Stimulated activated naive B cell treated with anti-CD40 and anti-IgM and Interleukin-4, amounts not matched to agents 10 μg/mL and 1 μg/mL and 100 μg/mL, for 72 hours (primary cell): ENCODE data around the gene RNASEH1.

Experiments used
- ATAC-seq, 2 donors: fragments of 150-1000 bp; cut with Tn5 transposase; replicated peaks; 2 replicates each; pipeline ENCODE4 v1.10.0; 2021; ENCODE audit warnings: moderate library complexity in 1 of 2
- DNase-seq: peaks from one replicate; pipeline ENCODE4 v3.0.0; 2021
- H3K27ac Mint-ChIP-seq: one replicate; pipeline ENCODE4 v1.8.0; 2022; ENCODE audit warnings: mild to moderate bottlenecking, mixed read lengths
- H3K27me3 Mint-ChIP-seq, 2 donors: one replicate each; pipeline ENCODE4 v1.8.0; 2022; ENCODE audit warnings: mixed read lengths in 2 of 2
- H3K36me3 Mint-ChIP-seq, 2 donors: one replicate each; pipeline ENCODE4 v1.8.0; 2022; ENCODE audit warnings: mixed read lengths in 2 of 2, mild to moderate bottlenecking in 1 of 2
- H3K4me1 Mint-ChIP-seq, 2 donors: one replicate each; pipeline ENCODE4 v1.8.0; 2022; ENCODE audit warnings: mixed read lengths in 2 of 2, mild to moderate bottlenecking in 1 of 2
- H3K4me3 Mint-ChIP-seq, 2 donors: one replicate each; pipeline ENCODE4 v1.8.0; 2022; ENCODE audit warnings: mild to moderate bottlenecking in 2 of 2, mixed read lengths in 2 of 2, moderate library complexity in 1 of 2
- H3K9me3 Mint-ChIP-seq, 2 donors: one replicate each; pipeline ENCODE4 v1.8.0; 2022; ENCODE audit warnings: mixed read lengths in 2 of 2, mild to moderate bottlenecking in 1 of 2

Gene RNASEH1

GRCh38 chr2:3598197-3598910, 40.2 kb upstream of the RNASEH1 start:
- peaks cover 4 to 5% of the 10 kb centered on the region in 2 donors for H3K27me3 Mint-ChIP-seq
- no peak for DNase-seq
- no peak overlapping the region for H3K4me3 Mint-ChIP-seq
- ATAC-seq = no peak
- H3K36me3 Mint-ChIP-seq = peaks cover 5 to 17% of the 10 kb centered on the region in 2 donors
- no peaks in the 10 kb centered on the region for H3K9me3 Mint-ChIP-seq
- peak overlapping the region; percentile 2 for H3K27ac Mint-ChIP-seq
- peaks cover 20 to 27% of the 10 kb centered on the region in 2 donors for H3K4me1 Mint-ChIP-seq

GRCh38 chr2:3597567-3597966, 39.4 kb upstream of the RNASEH1 start:
- ATAC-seq (peak; percentile 46 to 47), DNase-seq (no peak)
- H3K4me1 Mint-ChIP-seq = peaks cover 20 to 27% of the 10 kb centered on the region in 2 donors
- H3K27me3 Mint-ChIP-seq = peaks cover 4 to 5% of the 10 kb centered on the region in 2 donors
- H3K27ac Mint-ChIP-seq = no peak overlapping the region
- H3K9me3 Mint-ChIP-seq = no peaks in the 10 kb centered on the region
- H3K36me3 Mint-ChIP-seq = peaks cover 11 to 25% of the 10 kb centered on the region in 2 donors
- no peak overlapping the region for H3K4me3 Mint-ChIP-seq

- no peak overlapping the region for H3K4me3 Mint-ChIP-seq
- peaks cover 15 to 29% of the 10 kb centered on the region in 2 donors for H3K36me3 Mint-ChIP-seq
- peaks cover 4 to 5% of the 10 kb centered on the region in 2 donors for H3K27me3 Mint-ChIP-seq
- DNase-seq (no peak), ATAC-seq (no peak)
- H3K27ac Mint-ChIP-seq = peak overlapping the region; percentile 14
- H3K9me3 Mint-ChIP-seq = no peaks in the 10 kb centered on the region
- H3K4me1 Mint-ChIP-seq = peaks cover 20 to 27% of the 10 kb centered on the region in 2 donors
Observed at GRCh38 chr2:3596901-3597417, 38.8 kb upstream of the RNASEH1 start.

GRCh38 chr2:3595985-3596384, 37.9 kb upstream of the RNASEH1 start:
- H3K9me3 Mint-ChIP-seq = no peaks in the 10 kb centered on the region
- ATAC-seq (peak; percentile 100), DNase-seq (peak; percentile 65)
- no peak overlapping the region for H3K4me3 Mint-ChIP-seq
- peaks cover 15 to 29% of the 10 kb centered on the region in 2 donors for H3K36me3 Mint-ChIP-seq
- H3K27ac Mint-ChIP-seq = peak overlapping the region; percentile 31
- H3K4me1 Mint-ChIP-seq = peaks cover 20 to 27% of the 10 kb centered on the region in 2 donors
- H3K27me3 Mint-ChIP-seq = peaks cover 4 to 5% of the 10 kb centered on the region in 2 donors

- Mint-ChIP-seq H3K4me1 (peaks cover 20 to 27% of the 10 kb centered on the region in 2 donors), H3K9me3 (no peaks in the 10 kb centered on the region), H3K4me3 (no peak overlapping the region), H3K27ac (no peak overlapping the region), H3K36me3 (peaks cover 15 to 29% of the 10 kb centered on the region in 2 donors), H3K27me3 (peaks cover 4 to 5% of the 10 kb centered on the region in 2 donors)
- ATAC-seq (no peak), DNase-seq (no peak)
Observed at GRCh38 chr2:3595404-3595803, 37.3 kb upstream of the RNASEH1 start.

- peak within 1 kb of the TSS; percentile 31 for H3K27ac Mint-ChIP-seq
- no peak for DNase-seq
- H3K36me3 Mint-ChIP-seq = peaks cover 16 to 31% of the 10 kb centered on the region in 2 donors
- ATAC-seq = no peak
- H3K4me1 Mint-ChIP-seq = peaks cover 20 to 27% of the 10 kb centered on the region in 2 donors
- peaks cover 4 to 5% of the 10 kb centered on the region in 2 donors for H3K27me3 Mint-ChIP-seq
- H3K4me3 Mint-ChIP-seq = no peak within 1 kb of the TSS
- H3K9me3 Mint-ChIP-seq = no peaks in the 10 kb centered on the region
Observed at GRCh38 chr2:3594493-3595281, 36.6 kb upstream of the RNASEH1 start, which contains the start of gene COLEC11. TSS of gene COLEC11 (plus strand) at chr2:3595112. CDS start at chr2:3604341, 9,229 bp downstream.

GRCh38 chr2:3589086-3589485, 31.0 kb upstream of the RNASEH1 start:
- no peak overlapping the region for H3K4me3 Mint-ChIP-seq
- no peaks in the 10 kb centered on the region for H3K4me1 Mint-ChIP-seq
- no peaks in the 10 kb centered on the region for H3K9me3 Mint-ChIP-seq
- H3K27ac Mint-ChIP-seq = no peak overlapping the region
- ATAC-seq (no peak), DNase-seq (no peak)
- H3K27me3 Mint-ChIP-seq = no peaks in the 10 kb centered on the region
- peaks cover 38 to 50% of the 10 kb centered on the region in 2 donors for H3K36me3 Mint-ChIP-seq

GRCh38 chr2:3588084-3588483, 30.0 kb upstream of the RNASEH1 start:
- H3K4me3 Mint-ChIP-seq = no peak overlapping the region
- H3K9me3 Mint-ChIP-seq = no peaks in the 10 kb centered on the region
- ATAC-seq (no peak), DNase-seq (no peak)
- no peaks in the 10 kb centered on the region for H3K4me1 Mint-ChIP-seq
- no peaks in the 10 kb centered on the region for H3K27me3 Mint-ChIP-seq
- peaks cover 35 to 46% of the 10 kb centered on the region in 2 donors for H3K36me3 Mint-ChIP-seq
- H3K27ac Mint-ChIP-seq = no peak overlapping the region

GRCh38 chr2:3587432-3587831, 29.3 kb upstream of the RNASEH1 start:
- H3K27ac Mint-ChIP-seq = no peak overlapping the region
- H3K4me3 Mint-ChIP-seq = no peak overlapping the region
- H3K27me3 Mint-ChIP-seq = no peaks in the 10 kb centered on the region
- ATAC-seq (no peak), DNase-seq (no peak)
- no peaks in the 10 kb centered on the region for H3K9me3 Mint-ChIP-seq
- H3K4me1 Mint-ChIP-seq = no peaks in the 10 kb centered on the region
- peaks cover 29 to 40% of the 10 kb centered on the region in 2 donors for H3K36me3 Mint-ChIP-seq

GRCh38 chr2:3587021-3587420, 28.9 kb upstream of the RNASEH1 start:
- H3K27ac Mint-ChIP-seq = no peak overlapping the region
- no peak for ATAC-seq
- H3K9me3 Mint-ChIP-seq = no peaks in the 10 kb centered on the region
- H3K36me3 Mint-ChIP-seq = peaks cover 27 to 39% of the 10 kb centered on the region in 2 donors
- no peaks in the 10 kb centered on the region for H3K27me3 Mint-ChIP-seq
- DNase-seq = no peak
- no peak overlapping the region for H3K4me3 Mint-ChIP-seq
- no peaks in the 10 kb centered on the region for H3K4me1 Mint-ChIP-seq

- no peak for DNase-seq
- H3K36me3 Mint-ChIP-seq = peaks cover 35 to 47% of the 10 kb centered on the region in 2 donors
Observed at GRCh38 chr2:3586220-3586619, 28.1 kb upstream of the RNASEH1 start.

GRCh38 chr2:3585261-3586109, 27.4 kb upstream of the RNASEH1 start:
- Mint-ChIP-seq H3K9me3 (no peaks in the 10 kb centered on the region), H3K4me3 (no peak overlapping the region), H3K4me1 (peaks cover under 1 to 2% of the 10 kb centered on the region in 2 donors), H3K27ac (no peak overlapping the region), H3K27me3 (no peaks in the 10 kb centered on the region), H3K36me3 (peaks cover 41 to 53% of the 10 kb centered on the region in 2 donors)
- DNase-seq = no peak
- no peak for ATAC-seq

More at GRCh38 chr2:3586220-3586619, 28.1 kb upstream of the RNASEH1 start:
- H3K4me1 Mint-ChIP-seq = no peaks in the 10 kb centered on the region
- no peak for ATAC-seq
- no peak overlapping the region for H3K27ac Mint-ChIP-seq
- no peak overlapping the region for H3K4me3 Mint-ChIP-seq
- H3K9me3 Mint-ChIP-seq = no peaks in the 10 kb centered on the region
- H3K27me3 Mint-ChIP-seq = no peaks in the 10 kb centered on the region

GRCh38 chr2:3584608-3585260, 26.6 kb upstream of the RNASEH1 start:
- Mint-ChIP-seq H3K4me3 (no peak overlapping the region), H3K27me3 (no peaks in the 10 kb centered on the region), H3K36me3 (peaks cover 45 to 58% of the 10 kb centered on the region in 2 donors), H3K9me3 (no peaks in the 10 kb centered on the region), H3K27ac (no peak overlapping the region), H3K4me1 (peaks cover 4 to 5% of the 10 kb centered on the region in 2 donors)
- ATAC-seq = no peak
- no peak for DNase-seq
